Loucy (cell line): Measurements from ENCODE around the gene ADAMTS13.

Source experiments
- H2AFZ ChIP-seq: fragments of 200-600 bp; sonication (generic); 2 replicates; pipeline ENCODE4 v1.6.0; 2016; ENCODE audit warnings: antibody characterized with exemption, mild to moderate bottlenecking, low read length, moderate library complexity
- H3F3A ChIP-seq: fragments of 200-600 bp; 2 replicates; pipeline ENCODE4 v1.6.0; 2016; ENCODE audit warnings: antibody characterized with exemption, low read depth, mild to moderate bottlenecking
- H3K27me3 ChIP-seq: fragments of 200-600 bp; sonication (generic); 2 replicates; pipeline ENCODE4 v1.6.1; 2014; ENCODE audit warnings: low read length, mild to moderate bottlenecking; ENCODE audit not compliant: insufficient read depth, poor library complexity, severe bottlenecking
- H3K36me3 ChIP-seq: fragments of 200-600 bp; sonication (generic); 2 replicates; pipeline ENCODE4 v1.6.1; 2016; ENCODE audit warnings: low read length; ENCODE audit not compliant: insufficient read depth
- H3K4me1 ChIP-seq: fragments of 200-600 bp; sonication (generic); 2 replicates; pipeline ENCODE4 v1.5.1; 2014; ENCODE audit warnings: low read length, mild to moderate bottlenecking; ENCODE audit not compliant: insufficient read depth, poor library complexity, severe bottlenecking
- H3K4me2 ChIP-seq: fragments of 200-600 bp; sonication (generic); 2 replicates; pipeline ENCODE4 v1.6.0; 2014; ENCODE audit warnings: antibody characterized with exemption, low read length, low read depth, mild to moderate bottlenecking; ENCODE audit not compliant: poor library complexity, severe bottlenecking
- H3K4me3 ChIP-seq: fragments of 200-600 bp; sonication (generic); 2 replicates; pipeline ENCODE4 v1.5.1; 2014; ENCODE audit warnings: low read length, mild to moderate bottlenecking, mixed read lengths; ENCODE audit not compliant: poor library complexity, severe bottlenecking
- H3K79me2 ChIP-seq: fragments of 200-600 bp; sonication (generic); 2 replicates; pipeline ENCODE4 v1.6.1; 2014; ENCODE audit warnings: low read length; ENCODE audit not compliant: insufficient read depth
- H3K9ac ChIP-seq: fragments of 200-600 bp; sonication (generic); 2 replicates; pipeline ENCODE4 v1.6.0; 2014; ENCODE audit warnings: mild to moderate bottlenecking, low read depth, low read length, moderate library complexity; ENCODE audit not compliant: poor library complexity, severe bottlenecking
- H3K9me2 ChIP-seq: fragments of 200-600 bp; sonication (generic); replicated peaks from 2 replicates; pipeline ENCODE4 v1.6.1; 2016; ENCODE audit warnings: low read depth, low read length, mixed read lengths
- H3K9me3 ChIP-seq: fragments of 200-600 bp; sonication (generic); 2 replicates; pipeline ENCODE4 v1.6.1; 2014; ENCODE audit warnings: mild to moderate bottlenecking, antibody characterized with exemption, low read length, low read depth; ENCODE audit not compliant: insufficient read depth
- H4K20me1 ChIP-seq: fragments of 200-600 bp; sonication (generic); 2 replicates; pipeline ENCODE4 v1.6.0; 2014; ENCODE audit warnings: antibody characterized with exemption, low read length, mild to moderate bottlenecking; ENCODE audit not compliant: insufficient read depth, poor library complexity, severe bottlenecking
- CTCF ChIP-seq: fragments of 200-600 bp; sonication (generic); conservative IDR thresholded peaks from 2 replicates; pipeline ENCODE4 v1.5.1; 2014; ENCODE audit warnings: mild to moderate bottlenecking, antibody characterized with exemption, low read length
- EZH2phosphoT487 ChIP-seq: fragments of 200-600 bp; IDR thresholded peaks from 2 replicates; pipeline ENCODE4 v1.6.1; 2018; ENCODE audit warnings: antibody characterized with exemption, mild to moderate bottlenecking, moderate library complexity, borderline replicate concordance

The ADAMTS13 gene

GRCh38 chr9:133408042-133408441 is 14.1 kb upstream of the ADAMTS13 start:
- Histone ChIP-seq H3K9me3 (no peaks in the 10 kb centered on the region), H3K9ac (no peak overlapping the region), H4K20me1 (no peaks in the 10 kb centered on the region), H3K4me2 (no peak overlapping the region), H3F3A (no peaks in the 10 kb centered on the region), H3K79me2 (peaks cover 4% of the 10 kb centered on the region; the same call in 1 of the 2 replicates), H3K36me3 (peaks cover 70% of the 10 kb centered on the region; the same call in 1 of the 2 replicates), H3K4me1 (no peaks in the 10 kb centered on the region), H3K9me2 (no peaks in the 10 kb centered on the region), H2AFZ (no peak overlapping the region), H3K4me3 (no peak overlapping the region), H3K27me3 (no peaks in the 10 kb centered on the region)
- TF ChIP-seq CTCF (no peak), EZH2phosphoT487 (no peak)

- TF ChIP-seq EZH2phosphoT487: no peak
- no peak for TF ChIP-seq CTCF
- Histone ChIP-seq H3K4me1 (peaks cover 46% of the 10 kb centered on the region), H3K27me3 (no peaks in the 10 kb centered on the region), H3K9me2 (no peaks in the 10 kb centered on the region), H3K4me3 (peak overlapping the region; percentile 95), H2AFZ (no peak overlapping the region), H3K4me2 (peak overlapping the region; percentile 99), H3K9ac (peak overlapping the region; percentile 89), H3K79me2 (peaks cover 55% of the 10 kb centered on the region), H3K36me3 (peaks cover 31% of the 10 kb centered on the region; the same call in 1 of the 2 replicates), H3F3A (no peaks in the 10 kb centered on the region), H4K20me1 (peaks cover 21% of the 10 kb centered on the region), H3K9me3 (no peaks in the 10 kb centered on the region)
Observed at GRCh38 chr9:133415170-133415569, 7.0 kb upstream of the ADAMTS13 start.

GRCh38 chr9:133417541-133418461 is 4.4 kb upstream of the ADAMTS13 start, which contains the start of gene REXO4:
REXO4 (minus strand) TSS chr9:133418010; CDS start chr9:133417844, 166 bp downstream.
- no peak for TF ChIP-seq EZH2phosphoT487
- no peak for TF ChIP-seq CTCF
- peak within 1 kb of the TSS; percentile 89 for H3K9ac ChIP-seq
- H3K36me3 ChIP-seq: peaks cover 8% of the 10 kb centered on the region; the same call in 1 of the 2 replicates
- peaks cover 21% of the 10 kb centered on the region for H4K20me1 ChIP-seq
- H3K4me1 ChIP-seq: peaks cover 46% of the 10 kb centered on the region
- H3K9me2 ChIP-seq: no peaks in the 10 kb centered on the region
- H3K27me3 ChIP-seq: no peaks in the 10 kb centered on the region
- H3K4me2 ChIP-seq: peak within 1 kb of the TSS; percentile 99
- H2AFZ ChIP-seq: peak within 1 kb of the TSS; percentile 98
- peak within 1 kb of the TSS; percentile 95 for H3K4me3 ChIP-seq
- no peaks in the 10 kb centered on the region for H3F3A ChIP-seq
- H3K79me2 ChIP-seq: peaks cover 52% of the 10 kb centered on the region
- H3K9me3 ChIP-seq: no peaks in the 10 kb centered on the region
